ENCODE results near the gene WASHC2C.
"Not testable (repeated sequence)": the region's sequence is repeated elsewhere in the genome, so short reads cannot be mapped to it uniquely, and the experiment has no call there.

DNA sequence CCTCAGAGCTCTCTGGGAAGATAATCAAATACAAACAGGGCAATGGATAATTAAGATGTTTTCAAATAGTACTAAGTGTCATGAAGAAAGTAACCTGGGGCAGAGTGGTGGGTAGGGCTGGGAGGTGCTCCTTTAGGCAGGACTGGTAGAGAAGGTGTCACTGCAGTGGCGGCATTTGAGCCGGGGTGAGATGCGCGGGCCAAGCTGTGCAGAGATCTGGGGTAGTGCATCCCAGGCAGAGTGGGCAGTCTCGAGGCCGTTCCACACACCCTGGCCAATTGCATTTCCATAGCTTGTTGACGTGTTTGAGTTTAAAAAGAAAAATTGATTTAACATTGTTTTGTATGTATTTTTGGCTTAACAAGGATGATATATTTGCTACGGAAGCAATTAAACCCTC is 62.9 kb downstream of the WASHC2C start:
- TF ChIP-seq, protein P1, sequence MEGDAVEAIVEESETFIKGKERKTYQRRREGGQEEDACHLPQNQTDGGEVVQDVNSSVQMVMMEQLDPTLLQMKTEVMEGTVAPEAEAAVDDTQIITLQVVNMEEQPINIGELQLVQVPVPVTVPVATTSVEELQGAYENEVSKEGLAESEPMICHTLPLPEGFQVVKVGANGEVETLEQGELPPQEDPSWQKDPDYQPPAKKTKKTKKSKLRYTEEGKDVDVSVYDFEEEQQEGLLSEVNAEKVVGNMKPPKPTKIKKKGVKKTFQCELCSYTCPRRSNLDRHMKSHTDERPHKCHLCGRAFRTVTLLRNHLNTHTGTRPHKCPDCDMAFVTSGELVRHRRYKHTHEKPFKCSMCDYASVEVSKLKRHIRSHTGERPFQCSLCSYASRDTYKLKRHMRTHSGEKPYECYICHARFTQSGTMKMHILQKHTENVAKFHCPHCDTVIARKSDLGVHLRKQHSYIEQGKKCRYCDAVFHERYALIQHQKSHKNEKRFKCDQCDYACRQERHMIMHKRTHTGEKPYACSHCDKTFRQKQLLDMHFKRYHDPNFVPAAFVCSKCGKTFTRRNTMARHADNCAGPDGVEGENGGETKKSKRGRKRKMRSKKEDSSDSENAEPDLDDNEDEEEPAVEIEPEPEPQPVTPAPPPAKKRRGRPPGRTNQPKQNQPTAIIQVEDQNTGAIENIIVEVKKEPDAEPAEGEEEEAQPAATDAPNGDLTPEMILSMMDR (IDR thresholded peaks at IDR 0.05) = not testable (repeated sequence)
- TF ChIP-seq ZFX (IDR thresholded peaks at IDR 0.05; ENCODE audit: borderline replicate concordance) = not testable (repeated sequence)
